Lung (tissue), 12 donors: ENCODE data around the gene BMP6. TPM values are rescaled to one million over a fixed set of nuclear protein-coding genes. Genes with fewer than 3 reads are reported as not detected.

Experiments used
- ATAC-seq: fragments of 200-7000 bp; cut with Tn5 transposase; one replicate; pipeline ENCODE4 v1.9.1; 2020; ENCODE audit warnings: moderate number of reproducible peaks; ENCODE audit not compliant: insufficient read depth, low FRiP score
- DNase-seq, 3 donors: peaks; one replicate each; pipeline ENCODE4 v3.0.0-alpha.2; 2013 to 2017
- H3K27ac ChIP-seq, 2 donors: one replicate each; pipeline ENCODE4 v1.5.1; 2013; ENCODE audit warnings: mild to moderate bottlenecking in 2 of 2, moderate library complexity in 2 of 2, control low read depth in 1 of 2, inconsistent platforms in 1 of 2, low read depth in 1 of 2, low read length in 1 of 2
- H3K27me3 ChIP-seq, 3 donors: one replicate each; pipeline ENCODE4 v1.5.1; 2013; ENCODE audit warnings: low read length in 2 of 3; ENCODE audit not compliant: control insufficient read depth in 3 of 3, insufficient read depth in 3 of 3
- H3K36me3 ChIP-seq, 4 donors: one replicate each; pipeline ENCODE4 v1.5.1; 2013; ENCODE audit warnings: low read length in 4 of 4, mild to moderate bottlenecking in 1 of 4, moderate library complexity in 1 of 4; ENCODE audit not compliant: control insufficient read depth in 4 of 4, insufficient read depth in 4 of 4
- H3K4me1 ChIP-seq, 5 donors: one replicate each; pipeline ENCODE4 v1.5.1; 2013; ENCODE audit warnings: low read length in 5 of 5, mild to moderate bottlenecking in 2 of 5, moderate library complexity in 1 of 5; ENCODE audit not compliant: control insufficient read depth in 5 of 5, insufficient read depth in 5 of 5
- H3K4me3 ChIP-seq: one replicate; pipeline ENCODE4 v1.5.1; 2013; ENCODE audit warnings: mild to moderate bottlenecking, control low read depth, moderate library complexity
- H3K9ac ChIP-seq, 2 donors: one replicate each; pipeline ENCODE4 v1.5.1; 2013; ENCODE audit warnings: low read length in 2 of 2, control low read depth in 1 of 2; ENCODE audit not compliant: insufficient read depth in 1 of 2
- H3K9me3 ChIP-seq, 4 donors: one replicate each; pipeline ENCODE4 v1.5.1; 2013; ENCODE audit warnings: low read length in 3 of 4, mild to moderate bottlenecking in 1 of 4, moderate library complexity in 1 of 4; ENCODE audit not compliant: control insufficient read depth in 4 of 4, insufficient read depth in 3 of 4
- CTCF ChIP-seq: IDR thresholded peaks from 2 replicates; pipeline ENCODE4 v1.5.1; 2012; ENCODE audit warnings: mild to moderate bottlenecking; ENCODE audit errors: control extremely low read depth, extremely low read depth
- WGBS, 2 donors: extraction: QIAGEN DNeasy Blood & Tissue Kit; methylation state at CpG; one replicate each; pipeline ENCODE4 v1.1.7; 2013; 5-methylcytosine and 5-hydroxymethylcytosine counted together
- polyA plus RNA-seq, 2 donors: library from polyadenylated mRNA; stranded (reverse); fragments of 200-250 nt; gene quantifications; one replicate each; pipeline ENCODE4 v1.2.1, GENCODE V29; 2013
- total RNA-seq, 2 donors: library from RNA; depleted of rRNA in 1 of 2; stranded (reverse); fragments of >200 nt in 1 of 2; gene quantifications; one replicate each; pipeline ENCODE4 v1.2.1, GENCODE V29; 2014 to 2021
- donor health status: control.
- donor health status: control.
- donor health status: Bipolar disorder and iron deficiency.
- donor health status: healthy.
- donor health status: DM: yes; HTN: yes; CAD: no.

The BMP6 gene
- total and polyA plus RNA-seq, 4 donors: 2.3 to 17.3 (median 10.6) TPM

GRCh38 chr6:7802662-7803061 lies 76.8 kb downstream of the BMP6 start:
- Histone ChIP-seq H3K4me1 (peaks cover 0 to 21% (median 7%) of the 10 kb centered on the region in 5 donors), H3K27ac (no peak overlapping the region), H3K36me3 (no peaks in the 10 kb centered on the region), H3K27me3 (no peaks in the 10 kb centered on the region), H3K4me3 (no peak overlapping the region), H3K9ac (no peak overlapping the region), H3K9me3 (peaks cover 0 to 3% (median 0%) of the 10 kb centered on the region in 4 donors)
- TF ChIP-seq CTCF: no peak
- DNase-seq (no peak), ATAC-seq (no peak)
- 96 to 100% methylated on average over 3 of the region's 3 CpGs for WGBS, 2 donors

GRCh38 chr6:7803214-7803613 lies 77.3 kb downstream of the BMP6 start:
- H3K9me3 ChIP-seq: peaks cover 0 to 1% (median 0%) of the 10 kb centered on the region in 4 donors
- H3K36me3 ChIP-seq: no peaks in the 10 kb centered on the region
- no peak overlapping the region for H3K27ac ChIP-seq
- ATAC-seq (no peak), DNase-seq (no peak)
- no peak overlapping the region for H3K4me3 ChIP-seq
- no peaks in the 10 kb centered on the region for H3K27me3 ChIP-seq
- no peak overlapping the region for H3K9ac ChIP-seq
- no peak for TF ChIP-seq CTCF
- H3K4me1 ChIP-seq: peaks cover 0 to 21% (median 7%) of the 10 kb centered on the region in 5 donors
- WGBS, 2 donors: 76 to 91% methylated on average over 3 of the region's 3 CpGs

GRCh38 chr6:7805078-7805849 lies 79.4 kb downstream of the BMP6 start:
- H3K9me3 ChIP-seq: no peaks in the 10 kb centered on the region
- TF ChIP-seq CTCF: no peak
- WGBS, 2 donors: 56 to 74% methylated on average over 11 of the region's 11 CpGs

GRCh38 chr6:7805850-7806214 lies 79.9 kb downstream of the BMP6 start:
- Histone ChIP-seq H3K4me3 (no peak overlapping the region), H3K9ac (no peak overlapping the region), H3K27ac (no peak overlapping the region), H3K9me3 (no peaks in the 10 kb centered on the region), H3K27me3 (no peaks in the 10 kb centered on the region), H3K36me3 (no peaks in the 10 kb centered on the region), H3K4me1 (peaks cover 0 to 9% (median 7%) of the 10 kb centered on the region in 5 donors)
- no peak for ATAC-seq
- DNase-seq: peak in 2 of 3 donors; percentile 27 to 31
- 31 to 63% methylated on average over 6 of the region's 6 CpGs for WGBS, 2 donors
- no peak for TF ChIP-seq CTCF

More at GRCh38 chr6:7805078-7805849, 79.4 kb downstream of the BMP6 start:
- H3K4me3 ChIP-seq: no peak overlapping the region
- H3K36me3 ChIP-seq: no peaks in the 10 kb centered on the region
- H3K4me1 ChIP-seq: peaks cover 0 to 11% (median 7%) of the 10 kb centered on the region in 5 donors
- ATAC-seq: no peak
- H3K9ac ChIP-seq: no peak overlapping the region
- H3K27ac ChIP-seq: no peak overlapping the region
- no peaks in the 10 kb centered on the region for H3K27me3 ChIP-seq
- no peak for DNase-seq
